ENCODE results near the gene ZFHX3.

GRCh38 chr16:72865258-72865657 is 182.7 kb downstream of the ZFHX3 start:
- TF ChIP-seq RAD21 (conservative IDR thresholded peaks at IDR 0.05) (no peak), CTCF (IDR thresholded peaks at IDR 0.05; ENCODE audit: poor library complexity, severe bottlenecking) (no peak), EP300 (conservative IDR thresholded peaks at IDR 0.05; ENCODE audit: poor library complexity, severe bottlenecking) (no peak), POLR2AphosphoS5 (IDR thresholded peaks at IDR 0.05) (no peak), EZH2 (IDR thresholded peaks at IDR 0.05; ENCODE audit: borderline replicate concordance, insufficient read depth, low read length, poor library complexity, severe bottlenecking) (no peak), TAF1 (IDR thresholded peaks at IDR 0.05; ENCODE audit: low read depth) (no peak), MXI1 (conservative IDR thresholded peaks at IDR 0.05; ENCODE audit: poor library complexity, severe bottlenecking) (no peak), REST (IDR thresholded peaks at IDR 0.05; ENCODE audit: borderline replicate concordance) (no peak), SMC3 (conservative IDR thresholded peaks at IDR 0.05; ENCODE audit: poor library complexity) (no peak)

All from neural cell (in vitro differentiated cells).